GM18873 (cell line): Measurements from ENCODE around the gene PMPCA.

ENCODE experiments used
- ATAC-seq: cut with Tn5 transposase; IDR thresholded peaks from one replicate; pipeline ENCODE4 v1.9.1; 2021; ENCODE audit warnings: mild to moderate bottlenecking, moderate library complexity, moderate number of reproducible peaks; ENCODE audit not compliant: unreplicated experiment, low FRiP score

PMPCA gene

DNA sequence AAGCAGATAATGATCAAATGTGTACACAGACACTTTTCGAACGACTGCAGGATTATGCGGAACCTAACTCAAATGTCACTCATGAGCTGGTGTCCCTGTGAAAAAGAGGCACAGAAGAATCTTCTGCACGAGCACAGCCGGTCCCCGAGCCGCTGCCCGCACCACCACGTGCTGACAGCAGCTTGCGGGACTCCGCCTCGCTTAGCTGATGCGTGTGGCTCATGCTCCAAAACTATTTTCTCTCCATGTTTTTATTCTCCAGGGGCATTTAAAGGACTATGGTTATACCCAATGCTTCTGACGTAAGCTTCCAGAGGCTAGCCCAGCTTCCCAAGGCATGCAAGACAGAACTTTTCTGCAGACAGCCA is 62.9 kb downstream of the PMPCA start:
- ATAC-seq: no peak
